ENCODE measurements around the gene ADRA2C.
"Not testable (repeated sequence)": the region's sequence is repeated elsewhere in the genome, so short reads cannot be mapped to it uniquely, and the experiment has no call there.

DNA sequence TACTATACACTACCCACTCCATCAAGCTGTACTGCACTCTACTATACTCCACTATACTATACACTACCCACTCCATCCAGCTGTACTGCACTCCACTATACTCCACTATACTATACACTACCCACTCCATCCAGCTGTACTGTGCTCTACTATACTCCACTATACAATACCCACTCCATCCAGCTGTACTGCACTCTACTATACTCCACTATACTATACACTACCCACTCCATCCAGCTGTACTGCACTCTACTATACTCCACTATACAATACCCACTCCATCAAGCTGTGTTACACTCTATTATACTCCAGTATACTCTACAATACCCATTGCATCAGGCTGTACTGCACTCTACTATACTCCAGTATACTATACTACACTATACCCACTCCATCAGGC lies 48.7 kb downstream of the ADRA2C start:
- TF ChIP-seq, protein P1, sequence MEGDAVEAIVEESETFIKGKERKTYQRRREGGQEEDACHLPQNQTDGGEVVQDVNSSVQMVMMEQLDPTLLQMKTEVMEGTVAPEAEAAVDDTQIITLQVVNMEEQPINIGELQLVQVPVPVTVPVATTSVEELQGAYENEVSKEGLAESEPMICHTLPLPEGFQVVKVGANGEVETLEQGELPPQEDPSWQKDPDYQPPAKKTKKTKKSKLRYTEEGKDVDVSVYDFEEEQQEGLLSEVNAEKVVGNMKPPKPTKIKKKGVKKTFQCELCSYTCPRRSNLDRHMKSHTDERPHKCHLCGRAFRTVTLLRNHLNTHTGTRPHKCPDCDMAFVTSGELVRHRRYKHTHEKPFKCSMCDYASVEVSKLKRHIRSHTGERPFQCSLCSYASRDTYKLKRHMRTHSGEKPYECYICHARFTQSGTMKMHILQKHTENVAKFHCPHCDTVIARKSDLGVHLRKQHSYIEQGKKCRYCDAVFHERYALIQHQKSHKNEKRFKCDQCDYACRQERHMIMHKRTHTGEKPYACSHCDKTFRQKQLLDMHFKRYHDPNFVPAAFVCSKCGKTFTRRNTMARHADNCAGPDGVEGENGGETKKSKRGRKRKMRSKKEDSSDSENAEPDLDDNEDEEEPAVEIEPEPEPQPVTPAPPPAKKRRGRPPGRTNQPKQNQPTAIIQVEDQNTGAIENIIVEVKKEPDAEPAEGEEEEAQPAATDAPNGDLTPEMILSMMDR (IDR thresholded peaks at IDR 0.05): not testable (repeated sequence)
- TF ChIP-seq, protein P2, sequence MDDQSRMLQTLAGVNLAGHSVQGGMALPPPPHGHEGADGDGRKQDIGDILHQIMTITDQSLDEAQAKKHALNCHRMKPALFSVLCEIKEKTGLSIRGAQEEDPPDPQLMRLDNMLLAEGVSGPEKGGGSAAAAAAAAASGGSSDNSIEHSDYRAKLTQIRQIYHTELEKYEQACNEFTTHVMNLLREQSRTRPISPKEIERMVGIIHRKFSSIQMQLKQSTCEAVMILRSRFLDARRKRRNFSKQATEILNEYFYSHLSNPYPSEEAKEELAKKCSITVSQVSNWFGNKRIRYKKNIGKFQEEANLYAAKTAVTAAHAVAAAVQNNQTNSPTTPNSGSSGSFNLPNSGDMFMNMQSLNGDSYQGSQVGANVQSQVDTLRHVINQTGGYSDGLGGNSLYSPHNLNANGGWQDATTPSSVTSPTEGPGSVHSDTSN (IDR thresholded peaks at IDR 0.05): not testable (repeated sequence)
- TF ChIP-seq POLR2A (IDR thresholded peaks at IDR 0.05; ENCODE audit: low read length); CHD4 (IDR thresholded peaks at IDR 0.05; ENCODE audit: borderline replicate concordance); EP300 (IDR thresholded peaks at IDR 0.05); RAD21 (conservative IDR thresholded peaks at IDR 0.05 in 1 of 2, IDR thresholded peaks at IDR 0.05 in 1 of 2): not testable (repeated sequence)
- TF ChIP-seq, protein P3, sequence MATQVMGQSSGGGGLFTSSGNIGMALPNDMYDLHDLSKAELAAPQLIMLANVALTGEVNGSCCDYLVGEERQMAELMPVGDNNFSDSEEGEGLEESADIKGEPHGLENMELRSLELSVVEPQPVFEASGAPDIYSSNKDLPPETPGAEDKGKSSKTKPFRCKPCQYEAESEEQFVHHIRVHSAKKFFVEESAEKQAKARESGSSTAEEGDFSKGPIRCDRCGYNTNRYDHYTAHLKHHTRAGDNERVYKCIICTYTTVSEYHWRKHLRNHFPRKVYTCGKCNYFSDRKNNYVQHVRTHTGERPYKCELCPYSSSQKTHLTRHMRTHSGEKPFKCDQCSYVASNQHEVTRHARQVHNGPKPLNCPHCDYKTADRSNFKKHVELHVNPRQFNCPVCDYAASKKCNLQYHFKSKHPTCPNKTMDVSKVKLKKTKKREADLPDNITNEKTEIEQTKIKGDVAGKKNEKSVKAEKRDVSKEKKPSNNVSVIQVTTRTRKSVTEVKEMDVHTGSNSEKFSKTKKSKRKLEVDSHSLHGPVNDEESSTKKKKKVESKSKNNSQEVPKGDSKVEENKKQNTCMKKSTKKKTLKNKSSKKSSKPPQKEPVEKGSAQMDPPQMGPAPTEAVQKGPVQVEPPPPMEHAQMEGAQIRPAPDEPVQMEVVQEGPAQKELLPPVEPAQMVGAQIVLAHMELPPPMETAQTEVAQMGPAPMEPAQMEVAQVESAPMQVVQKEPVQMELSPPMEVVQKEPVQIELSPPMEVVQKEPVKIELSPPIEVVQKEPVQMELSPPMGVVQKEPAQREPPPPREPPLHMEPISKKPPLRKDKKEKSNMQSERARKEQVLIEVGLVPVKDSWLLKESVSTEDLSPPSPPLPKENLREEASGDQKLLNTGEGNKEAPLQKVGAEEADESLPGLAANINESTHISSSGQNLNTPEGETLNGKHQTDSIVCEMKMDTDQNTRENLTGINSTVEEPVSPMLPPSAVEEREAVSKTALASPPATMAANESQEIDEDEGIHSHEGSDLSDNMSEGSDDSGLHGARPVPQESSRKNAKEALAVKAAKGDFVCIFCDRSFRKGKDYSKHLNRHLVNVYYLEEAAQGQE (IDR thresholded peaks at IDR 0.05): not testable (repeated sequence)
